Panc1 (cell line): ENCODE data around the gene FAM120B. TPM values are rescaled to one million over a fixed set of nuclear protein-coding genes. Genes with fewer than 3 reads are reported as not detected.

Experiments used
- ATAC-seq: fragments of 200-7000 bp; cut with Tn5 transposase; 2 replicates; pipeline ENCODE4 v1.9.1; 2020; ENCODE audit warnings: mild to moderate bottlenecking, moderate library complexity
- BruUV-seq: library from RNA; stranded (reverse); fragments of 400-500 nt; replicated peaks from 2 replicates; lab custom pipeline; 2021; lab: Mats Ljungman, UMichigan
- CTCF ChIA-PET: fragments of 300-600 bp; sonication (Branson Sonifier 250); formaldehyde crosslinking; loops from one replicate; lab custom pipeline; 2022; ENCODE audit warnings: antibody characterized with exemption; lab: Charles Lee
- POLR2A ChIA-PET: fragments of 300-600 bp; sonication (Branson Sonifier 250); formaldehyde crosslinking; loops from one replicate; lab custom pipeline; 2022; ENCODE audit warnings: antibody characterized with exemption; lab: Charles Lee
- DNase-seq: peaks from one replicate; pipeline ENCODE4 v3.0.0-alpha.2; 2010; ENCODE audit warnings: low read depth, low spot score
- H3K27ac ChIP-seq: 2 replicates; pipeline ENCODE4 v1.5.1; 2011; ENCODE audit warnings: mild to moderate bottlenecking, low read length, inconsistent platforms
- H3K27me3 ChIP-seq: fragments of 200-500 bp; sonication (Bioruptor generic); 2 replicates; pipeline ENCODE4 v1.6.0; 2014; ENCODE audit warnings: low read length, inconsistent platforms; ENCODE audit not compliant: control insufficient read depth, insufficient read depth
- H3K36me3 ChIP-seq: fragments of 200-500 bp; sonication (Bioruptor generic); 2 replicates; pipeline ENCODE4 v1.5.1; 2014; ENCODE audit warnings: inconsistent platforms, mild to moderate bottlenecking, low read length, moderate library complexity; ENCODE audit not compliant: control insufficient read depth, insufficient read depth
- H3K4me1 ChIP-seq: 2 replicates; pipeline ENCODE4 v1.5.1; 2011; ENCODE audit warnings: inconsistent platforms, mild to moderate bottlenecking, low read length, moderate library complexity; ENCODE audit not compliant: control insufficient read depth, insufficient read depth
- H3K4me3 ChIP-seq, 2 experiments: 2 replicates each; pipeline ENCODE4 v1.5.1; 2011 to 2012; ENCODE audit warnings: low read depth in 2 of 2, low read length in 2 of 2, mild to moderate bottlenecking in 2 of 2, inconsistent platforms in 1 of 2, moderate library complexity in 1 of 2
- H3K9me3 ChIP-seq: fragments of 200-500 bp; sonication (Bioruptor generic); 2 replicates; pipeline ENCODE4 v1.5.1; 2014; ENCODE audit warnings: low read depth, mild to moderate bottlenecking, inconsistent platforms, low read length, moderate library complexity; ENCODE audit not compliant: control insufficient read depth, insufficient read depth
- POLR2AphosphoS5 ChIP-seq: IDR thresholded peaks from 2 replicates; pipeline ENCODE4 v1.6.1; 2012; ENCODE audit warnings: mild to moderate bottlenecking, low read depth, low read length, moderate library complexity
- SIN3A ChIP-seq: IDR thresholded peaks from 2 replicates; pipeline ENCODE4 v1.6.1; 2012; ENCODE audit warnings: low read depth, mild to moderate bottlenecking, low read length, moderate library complexity, borderline replicate concordance; ENCODE audit not compliant: insufficient read depth
- TCF7L2 ChIP-seq: IDR thresholded peaks from 2 replicates; pipeline ENCODE4 v1.6.1; 2011; ENCODE audit warnings: mild to moderate bottlenecking, low read depth, low read length, inconsistent platforms
- in situ Hi-C: cut with HindIII; loops from 2 replicates; pipeline ENCODE4 v1.10.0; 2016; ENCODE audit warnings: low sequenced_read_pairs, low pct_unique_long_range_greater_than_20kb
- intact Hi-C: fragments of 100-400 bp; cut with micrococcal nuclease; formaldehyde crosslinking; loops from one replicate; pipeline ENCODE4 v1.10.0; 2022; ENCODE audit not compliant: unreplicated experiment
- total RNA-seq: library from RNA; stranded (reverse); gene quantifications from one replicate; pipeline ENCODE4 v1.2.1, GENCODE V29; 2021; ENCODE audit not compliant: unreplicated experiment
- TF ChIP-seq, protein P1 (sequence below): fragments of 450-650 bp; IDR thresholded peaks from 2 replicates; pipeline ENCODE4 v1.5.1; 2017; ENCODE audit warnings: mild to moderate bottlenecking
- TF ChIP-seq, protein P2 (sequence below), 2 experiments: IDR thresholded peaks; 2 replicates each; pipeline ENCODE4 v1.6.1; 2011 to 2012; ENCODE audit warnings: low read depth in 2 of 2, control low read depth in 1 of 2, low read length in 1 of 2, mild to moderate bottlenecking in 1 of 2, moderate library complexity in 1 of 2; ENCODE audit not compliant: insufficient read depth in 1 of 2

FAM120B gene
- total RNA-seq, 1 experiment from 2014 or later, result 38.0 TPM

DNA sequence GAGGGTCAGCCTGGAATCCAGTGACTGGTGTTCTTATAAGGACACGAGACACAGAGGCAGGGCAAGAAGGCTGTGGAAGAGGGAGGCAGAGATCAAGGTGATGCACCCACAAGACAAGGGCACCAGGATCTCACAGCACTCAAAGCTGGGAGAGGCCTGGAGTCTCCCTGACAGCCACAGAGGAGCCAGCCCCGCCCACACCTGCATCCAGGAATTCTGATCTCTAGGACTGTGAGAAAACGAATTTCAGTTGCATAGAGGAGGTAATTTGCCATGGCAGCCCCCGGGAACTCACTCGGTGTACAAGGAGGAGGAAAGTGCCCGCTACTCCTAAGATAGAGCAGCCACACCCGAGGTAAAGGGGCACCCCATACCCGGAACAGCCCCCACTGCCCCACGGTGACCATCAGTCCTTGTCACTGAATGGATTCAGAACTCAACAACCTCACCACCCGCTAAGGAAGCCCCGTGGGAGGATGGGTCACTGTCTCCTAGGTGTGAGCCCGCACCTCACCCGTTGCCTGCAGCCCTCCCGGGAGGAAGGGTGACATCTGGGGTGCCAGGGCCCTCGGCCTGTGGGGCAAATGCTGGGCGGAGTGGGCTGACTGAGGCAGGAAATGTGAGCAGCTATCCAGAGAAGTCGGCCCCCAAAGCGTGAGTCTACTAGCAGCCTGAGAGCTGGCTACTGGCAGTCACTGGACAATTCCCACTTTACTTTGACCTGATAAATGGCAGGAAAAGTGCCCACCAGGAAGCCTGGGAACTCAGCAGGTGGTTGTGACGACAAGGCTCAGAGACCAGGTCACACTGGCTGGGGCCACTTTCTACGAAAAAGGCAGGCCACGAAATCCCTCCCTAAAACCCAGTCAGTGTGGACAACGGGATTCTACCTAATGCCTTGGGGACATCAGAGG lies 38.1 kb upstream of the FAM120B start:
- BruUV-seq, result no TSS peak
- no peak for TF ChIP-seq TCF7L2
- TF ChIP-seq POLR2AphosphoS5, result no peak
- TF ChIP-seq, protein P1, sequence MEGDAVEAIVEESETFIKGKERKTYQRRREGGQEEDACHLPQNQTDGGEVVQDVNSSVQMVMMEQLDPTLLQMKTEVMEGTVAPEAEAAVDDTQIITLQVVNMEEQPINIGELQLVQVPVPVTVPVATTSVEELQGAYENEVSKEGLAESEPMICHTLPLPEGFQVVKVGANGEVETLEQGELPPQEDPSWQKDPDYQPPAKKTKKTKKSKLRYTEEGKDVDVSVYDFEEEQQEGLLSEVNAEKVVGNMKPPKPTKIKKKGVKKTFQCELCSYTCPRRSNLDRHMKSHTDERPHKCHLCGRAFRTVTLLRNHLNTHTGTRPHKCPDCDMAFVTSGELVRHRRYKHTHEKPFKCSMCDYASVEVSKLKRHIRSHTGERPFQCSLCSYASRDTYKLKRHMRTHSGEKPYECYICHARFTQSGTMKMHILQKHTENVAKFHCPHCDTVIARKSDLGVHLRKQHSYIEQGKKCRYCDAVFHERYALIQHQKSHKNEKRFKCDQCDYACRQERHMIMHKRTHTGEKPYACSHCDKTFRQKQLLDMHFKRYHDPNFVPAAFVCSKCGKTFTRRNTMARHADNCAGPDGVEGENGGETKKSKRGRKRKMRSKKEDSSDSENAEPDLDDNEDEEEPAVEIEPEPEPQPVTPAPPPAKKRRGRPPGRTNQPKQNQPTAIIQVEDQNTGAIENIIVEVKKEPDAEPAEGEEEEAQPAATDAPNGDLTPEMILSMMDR, result no peak
- in situ Hi-C loops, result no loop called here
- ChIA-PET CTCF (interaction anchor here (0.9 kb wide), 1 partner anchor 11 kb away, joined by 3 read pairs; no protein-coding TSS in a partner anchor), POLR2A (no interaction called here)
- Histone ChIP-seq H3K27me3 (no peaks in the 10 kb centered on the region), H3K27ac (no peak overlapping the region), H3K4me1 (no peaks in the 10 kb centered on the region), H3K4me3 (no peak overlapping the region), H3K9me3 (no peaks in the 10 kb centered on the region), H3K36me3 (no peaks in the 10 kb centered on the region)
- intact Hi-C loops, result no loop called here
- ATAC-seq, result no peak
- no peak for DNase-seq

DNA sequence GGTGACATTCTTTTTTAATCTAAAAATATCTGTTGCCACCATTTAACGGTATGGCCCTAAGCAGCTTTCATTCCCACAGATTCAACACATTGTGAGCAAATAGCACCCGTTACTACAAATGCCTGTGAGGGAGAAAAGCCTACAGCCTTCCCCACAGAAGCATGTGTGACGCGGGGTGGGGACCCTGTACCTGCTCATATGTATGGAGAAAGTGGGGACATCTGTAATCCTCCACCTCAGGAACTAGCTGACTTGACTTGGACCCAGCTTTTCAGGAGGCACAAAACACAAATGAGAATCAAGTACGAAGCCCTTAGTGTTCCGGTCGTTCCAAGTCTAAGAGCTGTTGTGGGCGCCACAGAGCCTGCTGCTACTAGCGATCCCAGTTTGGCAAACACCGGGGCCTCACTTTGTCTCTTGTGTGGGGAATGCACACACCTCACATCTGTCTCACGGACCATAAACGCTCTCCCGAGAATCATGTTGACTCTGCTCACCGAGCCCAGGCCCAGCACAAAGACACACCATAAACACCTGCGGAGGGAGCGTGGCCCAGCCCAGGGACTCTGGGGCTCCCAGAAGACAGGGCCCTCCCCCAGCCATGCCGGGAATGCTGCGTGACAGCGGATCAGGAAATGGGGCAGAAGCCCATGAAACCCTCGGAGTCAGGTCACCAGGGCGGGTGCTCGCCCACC lies 37.3 kb upstream of the FAM120B start:
- CTCF ChIA-PET, result no interaction called here
- Histone ChIP-seq H3K27me3 (no peaks in the 10 kb centered on the region), H3K27ac (no peak overlapping the region), H3K4me1 (no peaks in the 10 kb centered on the region), H3K4me3 (no peak overlapping the region), H3K36me3 (no peaks in the 10 kb centered on the region), H3K9me3 (no peaks in the 10 kb centered on the region)
- no peak for TF ChIP-seq POLR2AphosphoS5
- TF ChIP-seq TCF7L2, result no peak
- TF ChIP-seq SIN3A, result no peak
- TF ChIP-seq, protein P1, result no peak
- TF ChIP-seq, protein P2, sequence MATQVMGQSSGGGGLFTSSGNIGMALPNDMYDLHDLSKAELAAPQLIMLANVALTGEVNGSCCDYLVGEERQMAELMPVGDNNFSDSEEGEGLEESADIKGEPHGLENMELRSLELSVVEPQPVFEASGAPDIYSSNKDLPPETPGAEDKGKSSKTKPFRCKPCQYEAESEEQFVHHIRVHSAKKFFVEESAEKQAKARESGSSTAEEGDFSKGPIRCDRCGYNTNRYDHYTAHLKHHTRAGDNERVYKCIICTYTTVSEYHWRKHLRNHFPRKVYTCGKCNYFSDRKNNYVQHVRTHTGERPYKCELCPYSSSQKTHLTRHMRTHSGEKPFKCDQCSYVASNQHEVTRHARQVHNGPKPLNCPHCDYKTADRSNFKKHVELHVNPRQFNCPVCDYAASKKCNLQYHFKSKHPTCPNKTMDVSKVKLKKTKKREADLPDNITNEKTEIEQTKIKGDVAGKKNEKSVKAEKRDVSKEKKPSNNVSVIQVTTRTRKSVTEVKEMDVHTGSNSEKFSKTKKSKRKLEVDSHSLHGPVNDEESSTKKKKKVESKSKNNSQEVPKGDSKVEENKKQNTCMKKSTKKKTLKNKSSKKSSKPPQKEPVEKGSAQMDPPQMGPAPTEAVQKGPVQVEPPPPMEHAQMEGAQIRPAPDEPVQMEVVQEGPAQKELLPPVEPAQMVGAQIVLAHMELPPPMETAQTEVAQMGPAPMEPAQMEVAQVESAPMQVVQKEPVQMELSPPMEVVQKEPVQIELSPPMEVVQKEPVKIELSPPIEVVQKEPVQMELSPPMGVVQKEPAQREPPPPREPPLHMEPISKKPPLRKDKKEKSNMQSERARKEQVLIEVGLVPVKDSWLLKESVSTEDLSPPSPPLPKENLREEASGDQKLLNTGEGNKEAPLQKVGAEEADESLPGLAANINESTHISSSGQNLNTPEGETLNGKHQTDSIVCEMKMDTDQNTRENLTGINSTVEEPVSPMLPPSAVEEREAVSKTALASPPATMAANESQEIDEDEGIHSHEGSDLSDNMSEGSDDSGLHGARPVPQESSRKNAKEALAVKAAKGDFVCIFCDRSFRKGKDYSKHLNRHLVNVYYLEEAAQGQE (IDR thresholded peaks at IDR 0.05; ENCODE audit: insufficient read depth in 1 of 2, low read depth in 2 of 2, low read length in 1 of 2), result no peak
- in situ Hi-C loops (no loop called here), intact Hi-C loops (no loop called here)
- POLR2A ChIA-PET, result no interaction called here
- BruUV-seq, result no TSS peak
- DNase-seq (no peak), ATAC-seq (no peak)
